GM18909 (cell line): ENCODE results near the gene PXYLP1.
A peak's percentile ranks its signal among the peaks of the same experiment; 100 is the strongest.
"Not testable (repeated sequence)": the region's sequence is repeated elsewhere in the genome, so short reads cannot be mapped to it uniquely, and the experiment has no call there.

Experiments
- ATAC-seq: cut with Tn5 transposase; IDR thresholded peaks from one replicate; pipeline ENCODE4 v1.9.1; 2021; ENCODE audit warnings: mild to moderate bottlenecking; ENCODE audit not compliant: unreplicated experiment, poor library complexity

PXYLP1 gene

DNA sequence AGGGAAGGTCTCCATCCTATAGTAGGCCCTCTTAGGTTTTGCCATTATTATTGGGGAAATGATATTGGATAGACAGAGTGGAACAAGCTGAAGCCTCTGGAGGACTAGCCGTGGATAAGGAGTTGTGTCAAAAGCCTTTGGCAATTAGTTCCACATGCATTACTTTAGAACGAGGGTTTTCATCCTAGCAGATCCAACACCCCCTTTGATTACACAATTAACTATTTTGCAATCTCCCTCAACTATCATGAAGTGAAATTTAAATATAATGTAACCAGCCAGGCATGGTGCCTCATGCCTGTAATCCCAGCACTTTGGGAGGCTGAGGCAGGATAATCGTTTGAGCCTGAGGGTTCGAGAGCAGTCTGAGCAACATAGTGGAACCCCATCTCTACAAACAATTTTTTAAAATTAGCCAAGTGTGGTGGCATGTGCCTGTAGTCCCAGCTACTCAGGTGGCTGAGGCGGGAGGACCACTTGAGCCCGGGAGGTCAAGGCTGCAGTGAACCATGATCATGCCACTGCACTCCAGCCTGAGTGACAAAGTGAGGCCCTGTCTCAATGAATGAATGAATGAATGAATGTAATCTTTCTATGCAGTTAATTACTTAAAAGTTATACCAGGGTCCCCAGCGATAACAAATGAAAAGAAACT lies 56.8 kb downstream of the PXYLP1 start:
- no peak for ATAC-seq

DNA sequence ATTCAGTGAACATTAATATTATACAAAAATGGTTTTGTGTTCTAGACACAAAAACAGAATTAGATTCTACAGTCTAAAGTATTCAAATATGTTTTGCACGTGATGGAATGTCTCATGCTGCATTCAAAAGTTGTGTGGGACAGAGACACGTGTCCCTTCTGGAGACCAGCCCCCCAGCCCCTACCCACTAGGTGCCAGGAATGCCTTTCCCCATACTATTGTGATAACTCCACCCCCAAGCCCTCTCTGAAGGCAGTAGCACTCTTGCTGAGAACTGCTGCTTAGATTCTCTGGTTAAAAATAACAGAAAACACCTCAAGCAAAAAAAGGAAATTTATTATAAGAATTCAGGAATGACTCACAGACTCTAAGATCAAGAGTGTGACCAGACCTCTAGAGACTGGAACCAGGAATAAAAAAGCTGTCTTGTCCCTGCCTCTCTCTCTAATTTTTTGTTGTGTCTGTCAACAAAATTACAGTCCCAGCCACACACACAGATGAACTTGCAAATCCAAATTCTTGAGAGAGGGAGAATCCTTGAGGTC lies 57.7 kb downstream of the PXYLP1 start:
- ATAC-seq = no peak

DNA sequence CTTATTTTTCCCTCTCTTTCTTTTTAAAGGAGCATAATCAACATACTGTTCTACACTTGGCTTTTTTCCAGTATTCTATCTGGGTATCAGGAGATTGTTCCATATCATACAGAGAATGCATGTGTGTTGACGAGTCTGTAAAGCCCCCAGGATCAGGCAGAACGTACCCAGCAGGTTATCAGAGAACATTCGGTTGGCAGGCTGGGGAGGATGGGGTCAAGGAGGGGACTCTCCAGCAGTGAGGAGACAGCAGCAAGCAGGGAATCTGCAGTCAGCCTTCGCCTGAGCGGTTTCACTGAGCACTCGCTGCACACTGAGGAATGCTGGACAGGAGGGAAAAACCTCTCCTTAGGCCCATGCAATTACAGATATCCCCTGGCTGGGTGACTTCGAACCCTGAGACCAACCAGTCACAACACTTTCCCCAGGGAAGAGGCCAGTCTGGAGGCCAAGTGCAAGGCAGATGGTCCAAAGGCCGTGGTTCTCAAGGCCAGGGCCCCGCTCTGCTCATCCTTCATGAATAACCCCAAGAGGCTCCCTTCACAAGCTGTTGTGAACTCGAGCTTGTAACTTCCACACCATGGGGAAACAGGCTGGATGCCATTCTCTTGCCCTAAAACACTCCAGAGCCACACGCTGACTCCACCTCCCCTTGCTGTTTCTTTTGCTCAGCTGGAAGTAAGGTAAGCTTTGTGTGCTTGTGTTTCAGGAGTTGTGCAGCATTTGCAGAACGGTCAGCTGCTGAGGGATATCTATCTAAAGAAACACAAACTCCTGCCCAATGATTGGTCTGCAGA lies 60.1 kb downstream of the PXYLP1 start:
- no peak for ATAC-seq

DNA sequence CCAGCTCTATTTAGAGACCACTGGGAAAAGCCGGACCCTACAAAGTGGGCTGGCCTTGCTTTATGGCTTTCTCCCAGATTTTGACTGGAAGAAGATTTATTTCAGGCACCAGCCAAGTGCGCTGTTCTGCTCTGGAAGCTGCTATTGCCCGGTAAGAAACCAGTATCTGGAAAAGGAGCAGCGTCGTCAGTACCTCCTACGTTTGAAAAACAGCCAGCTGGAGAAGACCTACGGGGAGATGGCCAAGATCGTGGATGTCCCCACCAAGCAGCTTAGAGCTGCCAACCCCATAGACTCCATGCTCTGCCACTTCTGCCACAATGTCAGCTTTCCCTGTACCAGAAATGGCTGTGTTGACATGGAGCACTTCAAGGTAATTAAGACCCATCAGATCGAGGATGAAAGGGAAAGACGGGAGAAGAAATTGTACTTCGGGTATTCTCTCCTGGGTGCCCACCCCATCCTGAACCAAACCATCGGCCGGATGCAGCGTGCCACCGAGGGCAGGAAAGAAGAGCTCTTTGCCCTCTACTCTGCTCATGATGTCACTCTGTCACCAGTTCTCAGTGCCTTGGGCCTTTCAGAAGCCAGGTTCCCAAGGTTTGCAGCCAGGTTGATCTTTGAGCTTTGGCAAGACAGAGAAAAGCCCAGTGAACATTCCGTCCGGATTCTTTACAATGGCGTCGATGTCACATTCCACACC lies 60.9 kb downstream of the PXYLP1 start:
- ATAC-seq = no peak

DNA sequence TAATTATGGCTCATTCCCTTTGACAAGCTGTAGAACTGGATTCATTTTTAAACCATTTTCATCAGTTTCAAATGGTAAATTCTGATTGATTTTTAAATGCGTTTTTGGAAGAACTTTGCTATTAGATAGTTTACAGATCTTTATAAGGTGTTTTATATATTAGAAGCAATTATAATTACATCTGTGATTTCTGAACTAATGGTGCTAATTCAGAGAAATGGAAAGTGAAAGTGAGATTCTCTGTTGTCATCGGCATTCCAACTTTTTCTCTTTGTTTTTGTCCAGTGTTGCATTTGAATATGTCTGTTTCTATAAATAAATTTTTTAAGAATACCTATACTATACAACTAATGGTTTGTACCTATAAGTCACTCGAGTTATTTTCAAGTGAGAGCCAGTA lies 62.7 kb downstream of the PXYLP1 start:
- ATAC-seq = no peak

DNA sequence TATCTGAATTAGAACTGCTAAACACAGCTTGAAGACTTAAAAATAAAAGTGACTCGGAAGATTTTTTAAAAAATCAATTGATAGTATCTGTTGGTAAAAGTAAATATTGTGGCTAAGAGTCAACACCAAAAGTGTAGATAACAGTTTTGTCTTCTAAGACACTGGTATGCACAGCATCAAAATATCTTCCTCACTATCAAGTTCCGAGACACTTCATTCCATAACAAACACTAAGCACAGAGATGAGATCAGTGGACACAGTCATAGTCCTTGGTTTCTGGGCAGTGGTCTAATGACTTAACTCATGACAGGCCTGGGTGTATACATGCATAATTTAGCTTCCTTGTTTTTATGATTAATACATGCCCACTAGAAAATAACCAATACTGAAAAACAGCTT lies 63.2 kb downstream of the PXYLP1 start:
- ATAC-seq = no peak

DNA sequence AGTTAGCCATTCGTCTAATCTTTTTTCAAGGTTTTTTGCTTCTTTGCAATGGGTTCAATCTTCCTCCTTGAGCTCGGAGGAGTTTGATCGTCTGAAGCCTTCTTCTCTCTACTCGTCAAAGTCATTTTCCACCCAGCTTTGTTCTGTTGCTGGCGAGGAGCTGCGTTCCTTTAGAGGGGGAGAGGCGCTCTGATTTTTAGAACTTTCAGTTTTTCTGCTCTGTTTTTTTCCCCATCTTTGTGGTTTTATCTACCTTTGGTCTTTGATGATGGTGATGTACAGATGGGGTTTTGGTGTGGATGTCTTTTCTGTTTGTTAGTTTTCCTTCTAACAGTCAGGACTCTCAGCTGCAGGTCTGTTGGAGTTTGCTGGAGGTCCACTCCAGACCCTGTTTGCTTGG lies 68.8 kb downstream of the PXYLP1 start:
- not testable (repeated sequence) for ATAC-seq

DNA sequence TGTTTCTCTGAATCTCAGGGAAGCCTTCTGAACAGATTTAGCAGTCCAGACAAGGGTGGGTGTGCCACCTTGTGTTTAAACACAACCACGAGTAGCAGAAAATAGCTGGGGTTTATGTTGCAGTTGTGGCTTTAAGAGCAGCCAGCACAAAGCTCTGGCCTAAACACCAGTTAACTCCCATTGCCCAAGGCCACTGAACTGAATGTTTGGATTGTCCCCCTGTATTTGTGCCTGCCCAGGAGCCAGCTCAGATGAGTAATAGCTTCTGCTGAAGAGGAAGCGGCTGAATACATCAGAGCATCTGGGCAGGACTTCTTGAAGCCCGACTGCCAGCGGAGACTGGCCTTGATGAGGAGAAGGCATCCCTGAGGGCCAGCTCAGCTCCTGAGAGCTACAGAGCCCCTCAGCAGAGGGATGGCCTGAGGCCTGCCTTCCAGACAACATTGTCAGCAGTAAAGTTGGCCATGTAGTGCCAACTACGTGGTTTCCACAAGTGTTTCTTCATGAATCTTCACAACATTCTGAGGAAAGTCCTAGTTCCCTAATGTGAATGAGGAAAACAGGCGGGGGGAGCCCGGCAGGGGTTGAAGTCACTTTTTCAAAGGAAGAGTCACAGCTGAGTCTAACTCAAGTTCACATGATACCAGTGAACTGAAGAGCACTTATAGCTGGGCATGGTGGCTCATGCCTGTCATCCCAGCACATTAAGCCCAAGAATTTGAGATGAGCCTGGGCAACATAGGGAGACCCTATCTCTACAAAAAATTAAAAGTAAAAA lies 70.9 kb downstream of the PXYLP1 start:
- ATAC-seq = no peak

DNA sequence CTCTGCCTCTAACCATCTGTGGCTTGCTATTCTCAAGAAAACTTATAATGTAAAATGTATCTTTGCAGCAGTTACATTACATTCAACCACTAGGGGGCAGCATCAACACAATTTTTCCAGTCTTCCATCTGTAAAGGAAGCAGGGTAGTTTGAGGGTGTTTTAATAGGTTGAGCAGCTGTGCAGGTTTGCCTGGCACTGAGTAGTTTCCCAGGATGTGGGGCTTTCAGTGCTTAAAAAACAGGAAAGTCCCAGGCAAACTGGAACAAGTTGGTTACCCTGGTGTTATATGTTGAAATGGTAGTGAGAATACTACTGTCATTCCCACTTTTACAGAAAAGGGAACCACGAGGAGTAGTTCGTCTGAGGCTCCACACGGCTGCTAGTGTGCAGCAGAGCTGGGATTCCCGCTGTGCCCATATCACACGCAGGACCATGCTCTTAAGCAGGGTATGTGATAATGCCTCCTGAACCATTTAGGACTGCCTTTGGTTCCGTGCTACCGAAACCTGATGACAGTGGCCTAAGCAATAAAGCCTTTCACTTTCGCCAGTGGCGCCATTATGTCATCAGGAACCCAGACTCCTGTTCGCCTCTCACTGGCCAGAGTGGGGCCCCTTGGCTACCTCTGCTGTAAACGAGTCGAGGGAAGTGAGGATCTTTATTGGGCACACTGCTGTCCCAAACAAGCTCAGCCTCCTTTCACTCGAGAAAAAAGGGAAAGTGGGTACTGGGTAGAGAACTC lies 72.0 kb downstream of the PXYLP1 start:
- peak; percentile 70 for ATAC-seq

DNA sequence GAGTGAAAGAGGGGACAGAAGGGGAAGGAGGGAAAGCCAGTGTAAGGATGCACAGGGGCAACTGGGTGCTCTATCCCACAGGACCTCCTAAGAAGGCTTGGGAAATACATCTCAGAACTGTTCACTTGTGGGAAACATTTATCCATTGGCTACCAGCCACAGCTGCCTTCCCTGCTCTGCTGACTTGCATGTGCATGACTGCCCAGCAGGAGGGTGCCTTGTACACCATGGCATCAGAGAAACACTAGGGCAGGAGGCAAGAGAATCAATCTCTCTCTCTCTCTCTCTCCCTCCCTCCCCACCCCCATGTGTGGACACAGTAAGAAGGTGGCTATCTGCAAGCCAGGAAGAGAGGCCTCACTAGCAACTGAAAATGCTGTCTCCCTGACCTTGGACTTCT lies 73.8 kb downstream of the PXYLP1 start:
- no peak for ATAC-seq

DNA sequence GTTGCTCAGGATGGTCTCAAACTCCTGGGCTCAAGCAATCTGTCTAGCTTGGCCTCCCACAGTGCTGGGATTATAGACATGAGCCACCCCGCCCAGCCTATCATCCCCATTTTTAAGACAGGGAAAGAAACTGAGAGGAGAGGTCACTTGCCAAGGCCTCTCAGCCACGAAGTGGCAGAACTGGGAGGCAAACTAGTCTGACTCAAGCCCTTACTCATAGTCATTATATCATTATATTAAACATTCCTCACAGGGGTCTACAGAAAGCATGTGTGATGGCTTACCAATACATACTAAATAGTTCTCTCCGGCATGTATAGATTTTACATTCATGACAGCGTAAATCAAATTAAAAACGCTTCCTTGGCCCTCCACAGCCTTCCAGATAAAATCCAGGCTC lies 74.7 kb downstream of the PXYLP1 start:
- no peak for ATAC-seq

DNA sequence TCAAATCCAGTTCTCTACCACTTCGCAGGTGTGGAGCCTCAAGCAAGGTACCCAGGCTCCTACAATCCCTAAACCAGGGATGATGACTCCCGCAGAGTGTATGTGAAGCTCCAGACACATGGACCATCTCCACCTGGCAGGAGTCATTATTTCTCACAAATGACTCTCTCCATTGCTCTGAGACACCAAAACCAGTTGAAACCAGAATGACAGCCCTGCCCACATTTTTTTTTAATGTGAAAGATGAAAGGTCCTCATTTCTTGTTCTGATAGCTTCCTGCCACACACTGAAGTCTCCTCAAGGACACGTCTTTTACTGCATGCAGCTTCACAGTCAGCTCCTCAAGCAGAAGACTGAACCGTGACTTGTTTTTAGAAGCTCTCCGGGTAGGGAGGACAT lies 75.3 kb downstream of the PXYLP1 start:
- no peak for ATAC-seq

DNA sequence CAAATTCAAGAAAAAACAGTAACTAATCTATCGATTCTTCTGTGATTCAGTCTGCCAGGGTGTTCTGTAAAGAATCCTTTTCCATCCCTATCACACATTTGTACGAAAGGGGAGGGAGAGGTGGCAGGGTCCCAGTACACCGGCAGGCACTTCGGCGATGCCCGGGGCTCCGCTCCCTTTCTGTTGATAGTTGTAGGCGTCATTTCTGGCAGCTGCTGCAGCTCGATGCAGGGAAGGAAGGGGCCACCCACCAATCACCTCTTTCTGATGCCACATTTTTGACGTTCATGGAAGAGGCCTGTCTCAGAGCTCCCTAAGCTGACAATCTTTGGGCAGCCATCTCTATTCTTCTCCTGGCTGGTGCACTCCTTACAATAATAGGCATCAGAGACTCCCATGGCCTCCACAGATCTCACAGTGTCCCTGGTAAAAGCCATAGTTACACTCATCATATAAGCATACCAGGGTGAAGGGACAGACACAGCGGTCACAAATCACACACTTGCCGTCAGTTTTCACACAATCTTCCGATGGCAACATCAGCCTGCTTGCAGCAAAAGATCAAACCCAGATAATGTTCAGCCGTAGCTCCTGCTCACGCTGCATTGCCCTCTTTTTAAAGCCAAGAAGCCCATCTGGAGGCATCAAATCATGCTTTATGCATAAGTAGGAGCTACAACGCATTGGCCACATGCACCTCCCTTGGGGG lies 75.9 kb downstream of the PXYLP1 start:
- ATAC-seq = no peak

DNA sequence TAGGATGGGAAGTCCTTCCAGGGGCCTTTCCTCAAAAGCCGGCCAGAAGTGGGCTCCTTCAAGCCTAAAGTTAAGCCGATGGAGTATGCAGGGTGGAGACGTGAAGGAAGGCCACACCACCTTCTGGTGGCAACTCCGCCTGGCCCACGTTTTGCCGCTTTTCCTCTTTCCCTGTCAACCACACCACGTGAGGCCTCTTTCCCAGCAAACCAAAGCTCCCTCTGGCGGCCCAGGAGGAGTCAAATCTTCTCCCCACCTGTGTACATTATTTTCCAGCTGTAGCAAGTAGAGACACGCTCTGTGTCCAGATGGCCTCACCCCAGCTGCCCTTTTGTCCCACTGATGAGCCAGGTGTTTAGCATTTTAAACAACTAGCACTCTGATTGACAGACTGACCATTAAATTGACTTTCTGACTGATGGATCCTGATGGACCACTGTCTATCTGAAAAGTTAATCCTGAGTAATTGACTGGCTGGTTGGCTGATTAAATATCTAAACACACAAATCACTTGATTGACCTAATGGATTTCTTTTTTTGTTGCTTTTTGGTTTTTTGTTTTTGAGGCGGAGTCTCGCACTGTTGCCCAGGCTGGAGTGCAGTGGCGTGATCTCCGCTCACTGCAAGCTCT lies 77.1 kb downstream of the PXYLP1 start:
- ATAC-seq = no peak

DNA sequence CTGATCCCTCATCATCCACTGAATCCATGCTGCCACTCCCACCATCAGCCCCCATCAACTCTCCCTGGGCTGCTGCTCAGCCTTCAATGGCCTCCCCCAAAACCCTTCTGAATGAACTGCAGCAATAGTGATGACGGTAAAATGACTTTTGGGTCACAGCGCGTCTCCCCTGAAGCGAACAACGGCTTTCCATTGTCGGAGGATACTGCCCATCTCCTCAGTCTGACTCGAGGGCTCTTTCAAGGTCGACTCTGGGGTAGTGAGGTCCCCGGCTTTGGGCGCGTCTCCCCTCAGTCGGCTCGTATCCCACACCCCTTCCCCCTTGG lies 79.5 kb downstream of the PXYLP1 start:
- ATAC-seq = no peak

DNA sequence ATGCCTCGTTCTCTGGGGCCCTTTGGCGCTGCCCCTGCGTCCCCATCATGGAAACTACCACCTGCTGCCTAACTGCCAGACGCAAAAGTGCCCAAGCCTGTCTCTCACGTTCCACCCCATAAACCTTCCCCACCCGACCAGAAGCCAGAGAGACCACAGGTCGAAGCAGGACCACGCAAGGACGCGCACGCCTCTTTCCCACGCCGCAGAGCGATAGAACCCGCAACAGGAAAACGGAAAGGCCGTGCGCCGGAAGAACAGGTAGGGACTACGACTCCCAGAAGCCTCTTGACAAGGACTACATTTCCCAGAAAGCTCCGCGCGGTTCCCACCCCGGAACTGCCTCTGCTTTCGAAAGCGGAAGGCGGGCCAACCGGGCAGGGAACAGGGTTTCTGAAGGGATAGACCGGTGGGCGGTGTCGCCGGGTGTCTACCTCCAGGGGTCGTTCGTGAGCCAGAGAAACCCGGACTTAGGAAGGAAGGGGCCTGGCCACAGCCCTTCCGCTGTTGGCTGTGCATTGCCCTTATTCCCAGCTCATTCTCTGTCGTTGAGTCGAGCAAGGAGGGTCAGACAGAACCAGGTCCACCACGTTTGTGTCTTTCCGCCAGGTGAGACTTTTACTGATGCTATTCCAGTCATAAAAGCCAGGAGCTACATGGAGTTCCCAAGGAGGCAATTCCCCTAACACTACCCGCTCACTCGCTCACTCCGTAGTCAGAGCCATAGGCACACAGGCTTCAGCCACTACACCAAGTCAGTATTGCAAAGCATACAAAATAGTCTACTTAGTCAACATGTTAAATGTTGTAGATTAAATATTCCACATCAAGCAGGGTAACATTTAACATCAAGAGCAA lies 80.1 kb downstream of the PXYLP1 start:
- peak; percentile 97 for ATAC-seq

DNA sequence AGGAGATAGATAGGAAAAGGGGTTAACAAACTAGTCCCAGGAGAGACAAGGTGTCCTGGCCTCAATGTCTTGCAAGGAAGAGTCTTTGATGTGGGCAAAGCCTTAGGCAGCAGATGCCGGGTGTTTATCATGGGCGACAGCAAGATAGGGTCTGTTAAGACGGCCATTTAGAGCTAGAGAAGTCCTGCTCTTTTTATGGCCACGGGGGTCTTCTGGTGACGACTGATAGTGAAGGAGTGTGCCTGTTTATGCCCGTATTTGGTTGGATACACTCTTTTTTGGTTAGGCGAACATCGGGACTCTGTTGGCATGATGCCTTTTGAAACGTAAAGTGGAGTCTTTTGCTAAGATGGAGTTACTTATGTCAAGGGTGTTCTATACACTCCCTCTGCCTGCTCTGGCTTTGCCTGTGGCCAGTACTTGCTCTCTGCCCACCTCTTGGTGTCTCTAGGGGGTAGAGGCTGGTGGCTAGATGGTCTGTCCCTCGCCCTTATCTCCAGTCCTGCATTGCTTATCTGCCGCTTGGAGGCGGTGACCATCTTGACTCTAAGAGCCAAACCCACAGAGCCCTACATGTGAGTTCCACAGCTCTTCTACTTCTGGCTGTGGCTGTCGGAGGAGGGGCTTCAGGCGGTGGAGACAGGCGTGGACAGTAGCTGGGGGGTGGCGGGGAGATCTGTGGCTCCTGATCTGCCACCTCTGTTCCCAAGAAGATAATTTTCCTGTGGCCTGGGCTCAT lies 80.9 kb downstream of the PXYLP1 start:
- ATAC-seq = no peak
